ENCODE data around the gene VPS13D.
A peak's percentile ranks its signal among the peaks of the same experiment; 100 is the strongest.
"Not testable (repeated sequence)": the region's sequence is repeated elsewhere in the genome, so short reads cannot be mapped to it uniquely, and the experiment has no call there.

VPS13D gene

GRCh38 chr1:12296623-12297022 is 66.8 kb downstream of the VPS13D start:
- DNase-seq, result no peak

- DNase-seq, result no peak
Measured at GRCh38 chr1:12300706-12301105, 70.9 kb downstream of the VPS13D start.

GRCh38 chr1:12301518-12302237 is 71.8 kb downstream of the VPS13D start:
- DNase-seq, result no peak

GRCh38 chr1:12302798-12303447 is 73.1 kb downstream of the VPS13D start:
- no peak for DNase-seq

GRCh38 chr1:12305377-12305776 is 75.5 kb downstream of the VPS13D start:
- DNase-seq, result no peak

- no peak for DNase-seq
Measured at GRCh38 chr1:12309783-12310742, 80.2 kb downstream of the VPS13D start.

- DNase-seq, result peak in 1 of 2 donors; percentile 51
Measured at GRCh38 chr1:12314333-12314903, 84.6 kb downstream of the VPS13D start.

GRCh38 chr1:12315146-12315545 is 85.3 kb downstream of the VPS13D start:
- DNase-seq, result no peak

- DNase-seq, result no peak
Measured at GRCh38 chr1:12316331-12316730, 86.5 kb downstream of the VPS13D start.

- DNase-seq, result no peak
Measured at GRCh38 chr1:12320486-12320885, 90.7 kb downstream of the VPS13D start.

GRCh38 chr1:12324423-12324822 is 94.6 kb downstream of the VPS13D start:
- DNase-seq, result no peak

- not testable (repeated sequence) for DNase-seq
Measured at GRCh38 chr1:12324973-12325372, 95.1 kb downstream of the VPS13D start.

- no peak for DNase-seq
Measured at GRCh38 chr1:12326986-12327385, 97.2 kb downstream of the VPS13D start.

- DNase-seq, result no peak
Measured at GRCh38 chr1:12327566-12327965, 97.7 kb downstream of the VPS13D start.

- DNase-seq, result no peak
Measured at GRCh38 chr1:12333036-12333785, 103.4 kb downstream of the VPS13D start.

- no peak for DNase-seq
Measured at GRCh38 chr1:12335815-12336214, 106.0 kb downstream of the VPS13D start.

- DNase-seq, result no peak
Measured at GRCh38 chr1:12336413-12336812, 106.6 kb downstream of the VPS13D start.

GRCh38 chr1:12338017-12338416 is 108.2 kb downstream of the VPS13D start:
- DNase-seq, result no peak

- DNase-seq, result no peak
Measured at GRCh38 chr1:12338823-12339222, 109.0 kb downstream of the VPS13D start.

GRCh38 chr1:12339396-12339795 is 109.6 kb downstream of the VPS13D start:
- no peak for DNase-seq

GRCh38 chr1:12339811-12340543 is 110.1 kb downstream of the VPS13D start:
- DNase-seq, result no peak

GRCh38 chr1:12340544-12340930 is 110.7 kb downstream of the VPS13D start:
- DNase-seq, result no peak
